ENCODE measurements around the gene COL13A1. TPM values are rescaled to one million over a fixed set of nuclear protein-coding genes. Genes with fewer than 3 reads are reported as not detected.

Gene COL13A1
- total and polyA plus RNA-seq, 7 experiments from 2014 or later = 0.88 TPM; not detected in 6

GRCh38 chr10:69848454-69848853, 46.7 kb downstream of the COL13A1 start:
- Histone ChIP-seq H3K4me3 (ENCODE audit: low read length) (no peak overlapping the region), H3K4me1 (ENCODE audit: control insufficient read depth in 2 of 2, insufficient read depth in 2 of 2, low read length in 2 of 2) (no peaks in the 10 kb centered on the region), H3K27ac (ENCODE audit: low read depth, low read length) (no peak overlapping the region), H3K27me3 (ENCODE audit: control insufficient read depth in 2 of 2, insufficient read depth in 2 of 2, low read length in 2 of 2) (no peaks in the 10 kb centered on the region), H3K36me3 (ENCODE audit: control insufficient read depth in 2 of 3, insufficient read depth in 3 of 3, low read length in 3 of 3) (no peaks in the 10 kb centered on the region), H3K9me3 (ENCODE audit: control insufficient read depth in 2 of 3, low read length in 3 of 3) (no peaks in the 10 kb centered on the region)
- Mint-ChIP-seq H3K9me3 (no peaks in the 10 kb centered on the region), H3K4me3 (no peak overlapping the region), H3K36me3 (no peaks in the 10 kb centered on the region), H3K27ac (no peak overlapping the region), H3K4me1 (peaks cover 0 to 3% (median 0%) of the 10 kb centered on the region in 7 donors), H3K27me3 (peaks cover 25 to 35% (median 33%) of the 10 kb centered on the region in 5 donors)
- ChIA-PET CTCF (interaction anchor here (1.3 kb wide), 1 partner anchor 12 kb away, joined by 3 read pairs; no protein-coding TSS in a partner anchor), POLR2A (no interaction called here)
- no peak for DNase-seq
- ATAC-seq = no peak
- intact Hi-C loops (cut with micrococcal nuclease) = no loop called here

GRCh38 chr10:69849825-69850224, 48.1 kb downstream of the COL13A1 start:
- H3K4me3 ChIP-seq (ENCODE audit: low read length) = no peak overlapping the region
- peaks cover 24 to 35% (median 27%) of the 10 kb centered on the region in 5 donors for H3K27me3 Mint-ChIP-seq
- POLR2A ChIA-PET = no interaction called here

GRCh38 chr10:69850440-69850839, 48.7 kb downstream of the COL13A1 start:
- no peaks in the 10 kb centered on the region for H3K4me1 ChIP-seq (ENCODE audit: control insufficient read depth in 2 of 2, insufficient read depth in 2 of 2, low read length in 2 of 2)
- ChIA-PET POLR2A (no interaction called here), CTCF (no interaction called here)
- intact Hi-C loops (cut with micrococcal nuclease) = no loop called here
- Mint-ChIP-seq H3K4me1 (peaks cover 0 to 3% (median 0%) of the 10 kb centered on the region in 7 donors), H3K27ac (no peak overlapping the region), H3K9me3 (no peaks in the 10 kb centered on the region), H3K27me3 (peaks cover 23 to 29% (median 27%) of the 10 kb centered on the region in 5 donors), H3K4me3 (no peak overlapping the region), H3K36me3 (no peaks in the 10 kb centered on the region)
- H3K27ac ChIP-seq (ENCODE audit: low read depth, low read length) = no peak overlapping the region
- H3K9me3 ChIP-seq (ENCODE audit: control insufficient read depth in 2 of 3, low read length in 3 of 3) = no peaks in the 10 kb centered on the region
- peaks cover 0 to 3% of the 10 kb centered on the region in 2 donors for H3K27me3 ChIP-seq (ENCODE audit: control insufficient read depth in 2 of 2, insufficient read depth in 2 of 2, low read length in 2 of 2)
- DNase-seq (no peak), ATAC-seq (no peak)
- no peaks in the 10 kb centered on the region for H3K36me3 ChIP-seq (ENCODE audit: control insufficient read depth in 2 of 3, insufficient read depth in 3 of 3, low read length in 3 of 3)
- no peak overlapping the region for H3K4me3 ChIP-seq (ENCODE audit: low read length)

More at GRCh38 chr10:69849825-69850224, 48.1 kb downstream of the COL13A1 start:
- H3K9me3 ChIP-seq (ENCODE audit: control insufficient read depth in 2 of 3, low read length in 3 of 3) = no peaks in the 10 kb centered on the region
- Mint-ChIP-seq H3K27ac (no peak overlapping the region), H3K36me3 (no peaks in the 10 kb centered on the region), H3K4me1 (peaks cover 0 to 3% (median 0%) of the 10 kb centered on the region in 7 donors), H3K9me3 (no peaks in the 10 kb centered on the region), H3K4me3 (no peak overlapping the region)
- H3K36me3 ChIP-seq (ENCODE audit: control insufficient read depth in 2 of 3, insufficient read depth in 3 of 3, low read length in 3 of 3) = no peaks in the 10 kb centered on the region
- intact Hi-C loops (cut with micrococcal nuclease) = no loop called here
- no peak for ATAC-seq
- CTCF ChIA-PET = no interaction called here
- no peaks in the 10 kb centered on the region for H3K4me1 ChIP-seq (ENCODE audit: control insufficient read depth in 2 of 2, insufficient read depth in 2 of 2, low read length in 2 of 2)
- no peak overlapping the region for H3K27ac ChIP-seq (ENCODE audit: low read depth, low read length)
- DNase-seq = no peak
- H3K27me3 ChIP-seq (ENCODE audit: control insufficient read depth in 2 of 2, insufficient read depth in 2 of 2, low read length in 2 of 2) = peaks cover 0 to 2% of the 10 kb centered on the region in 2 donors

GRCh38 chr10:69851306-69851705, 49.6 kb downstream of the COL13A1 start:
- ChIA-PET POLR2A (no interaction called here), CTCF (no interaction called here)
- Mint-ChIP-seq H3K9me3 (no peaks in the 10 kb centered on the region), H3K4me3 (no peak overlapping the region), H3K36me3 (no peaks in the 10 kb centered on the region), H3K4me1 (peaks cover 0 to 3% (median 0%) of the 10 kb centered on the region in 7 donors), H3K27ac (no peak overlapping the region), H3K27me3 (peaks cover 16 to 23% (median 21%) of the 10 kb centered on the region in 5 donors)
- Histone ChIP-seq H3K9me3 (ENCODE audit: control insufficient read depth in 2 of 3, low read length in 3 of 3) (no peaks in the 10 kb centered on the region), H3K4me3 (ENCODE audit: low read length) (no peak overlapping the region), H3K27ac (ENCODE audit: low read depth, low read length) (no peak overlapping the region), H3K27me3 (ENCODE audit: control insufficient read depth in 2 of 2, insufficient read depth in 2 of 2, low read length in 2 of 2) (peaks cover 0 to 3% of the 10 kb centered on the region in 2 donors), H3K36me3 (ENCODE audit: control insufficient read depth in 2 of 3, insufficient read depth in 3 of 3, low read length in 3 of 3) (no peaks in the 10 kb centered on the region), H3K4me1 (ENCODE audit: control insufficient read depth in 2 of 2, insufficient read depth in 2 of 2, low read length in 2 of 2) (no peaks in the 10 kb centered on the region)
- ATAC-seq (no peak), DNase-seq (no peak)
- intact Hi-C loops (cut with micrococcal nuclease) = no loop called here

GRCh38 chr10:69853064-69853463, 51.4 kb downstream of the COL13A1 start:
- no peaks in the 10 kb centered on the region for H3K36me3 Mint-ChIP-seq

GRCh38 chr10:69854511-69855345, 53.0 kb downstream of the COL13A1 start:
- intact Hi-C loops (cut with micrococcal nuclease) = no loop called here
- H3K4me1 ChIP-seq (ENCODE audit: control insufficient read depth in 2 of 2, insufficient read depth in 2 of 2, low read length in 2 of 2) = no peaks in the 10 kb centered on the region
- Mint-ChIP-seq H3K4me1 (peaks cover 0 to 5% (median 0%) of the 10 kb centered on the region in 7 donors), H3K9me3 (no peaks in the 10 kb centered on the region), H3K36me3 (no peaks in the 10 kb centered on the region), H3K27me3 (peaks cover 0 to 6% (median 5%) of the 10 kb centered on the region in 5 donors), H3K4me3 (no peak overlapping the region), H3K27ac (no peak overlapping the region)
- ATAC-seq (no peak), DNase-seq (no peak)
- H3K27ac ChIP-seq (ENCODE audit: low read depth, low read length) = no peak overlapping the region
- ChIA-PET POLR2A (no interaction called here), CTCF (no interaction called here)
- no peaks in the 10 kb centered on the region for H3K36me3 ChIP-seq (ENCODE audit: control insufficient read depth in 2 of 3, insufficient read depth in 3 of 3, low read length in 3 of 3)
- peaks cover 0 to 3% of the 10 kb centered on the region in 2 donors for H3K27me3 ChIP-seq (ENCODE audit: control insufficient read depth in 2 of 2, insufficient read depth in 2 of 2, low read length in 2 of 2)
- H3K4me3 ChIP-seq (ENCODE audit: low read length) = no peak overlapping the region
- H3K9me3 ChIP-seq (ENCODE audit: control insufficient read depth in 2 of 3, low read length in 3 of 3) = no peaks in the 10 kb centered on the region

More at GRCh38 chr10:69853064-69853463, 51.4 kb downstream of the COL13A1 start:
- H3K4me3 Mint-ChIP-seq = no peak overlapping the region
- ATAC-seq (no peak), DNase-seq (no peak)
- Histone ChIP-seq H3K27me3 (ENCODE audit: control insufficient read depth in 2 of 2, insufficient read depth in 2 of 2, low read length in 2 of 2) (peaks cover 0 to 3% of the 10 kb centered on the region in 2 donors), H3K27ac (ENCODE audit: low read depth, low read length) (no peak overlapping the region), H3K36me3 (ENCODE audit: control insufficient read depth in 2 of 3, insufficient read depth in 3 of 3, low read length in 3 of 3) (no peaks in the 10 kb centered on the region), H3K9me3 (ENCODE audit: control insufficient read depth in 2 of 3, low read length in 3 of 3) (no peaks in the 10 kb centered on the region), H3K4me1 (ENCODE audit: control insufficient read depth in 2 of 2, insufficient read depth in 2 of 2, low read length in 2 of 2) (no peaks in the 10 kb centered on the region), H3K4me3 (ENCODE audit: low read length) (no peak overlapping the region)
- ChIA-PET POLR2A (no interaction called here), CTCF (no interaction called here)
- H3K27me3 Mint-ChIP-seq = peaks cover 0 to 9% (median 6%) of the 10 kb centered on the region in 5 donors
- peaks cover 0 to 3% (median 0%) of the 10 kb centered on the region in 7 donors for H3K4me1 Mint-ChIP-seq
- H3K9me3 Mint-ChIP-seq = no peaks in the 10 kb centered on the region
- H3K27ac Mint-ChIP-seq = no peak overlapping the region
- intact Hi-C loops (cut with micrococcal nuclease) = no loop called here
